NCI-H2196 (cell line): ENCODE measurements around the gene MC4R.

ENCODE experiments used
- DNase-seq: peaks from one replicate; lab custom pipeline; 2025; ENCODE audit not compliant: unreplicated experiment; lab: John Stamatoyannopoulos, UW

Gene MC4R

DNA sequence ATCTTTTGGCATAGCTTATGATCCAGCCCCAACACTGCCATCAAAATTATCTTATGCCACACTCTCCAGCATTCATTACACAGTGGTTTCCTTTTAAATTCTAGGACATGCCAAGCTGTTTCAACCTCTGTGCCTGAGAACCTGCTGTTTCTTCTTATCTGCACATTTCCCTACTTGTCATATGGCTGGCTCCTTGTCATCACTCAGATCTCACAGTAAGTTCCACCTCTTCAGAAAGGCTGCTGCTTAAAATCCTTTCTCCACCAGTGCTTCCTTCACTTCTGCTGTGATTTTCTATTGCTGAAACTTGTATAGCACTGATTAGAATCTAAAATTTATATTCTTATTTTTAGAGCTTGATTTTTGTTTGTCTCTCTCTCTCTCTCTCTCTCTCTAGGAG, 43.4 kb downstream of the MC4R start:
- DNase-seq: no peak

- DNase-seq: no peak
Observed at GRCh38 chr18:60327880-60328279, 44.7 kb downstream of the MC4R start.

DNA sequence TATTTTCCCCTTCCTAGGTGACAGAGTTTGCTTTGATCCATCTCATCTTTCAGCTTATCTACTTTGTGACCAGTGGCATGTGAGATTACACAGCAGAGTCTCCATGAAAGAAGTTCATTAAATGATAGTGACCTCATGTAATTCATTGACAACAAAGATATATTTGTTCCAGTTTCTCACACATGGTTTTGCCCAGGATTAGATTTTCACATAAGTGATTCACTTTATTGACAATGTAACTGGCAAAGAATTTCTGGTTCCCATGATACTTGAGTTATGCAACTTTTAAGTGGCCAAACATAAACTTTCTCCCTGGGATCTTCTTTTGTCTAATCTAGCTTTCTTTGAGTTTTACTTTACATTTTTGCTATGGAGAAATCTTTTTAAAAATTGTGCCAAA, 50.0 kb downstream of the MC4R start:
- no peak for DNase-seq
